ENCODE measurements around the gene TNS4.

The TNS4 gene

GRCh38 chr17:40471846-40472732 lies 29.3 kb downstream of the TNS4 start:
- no peak for DNase-seq

- DNase-seq: no peak
These were observed 30.2 kb downstream of the TNS4 start for GRCh38 chr17:40470932-40471828.

- DNase-seq: no peak
These were observed 31.4 kb downstream of the TNS4 start for GRCh38 chr17:40469805-40470675.

GRCh38 chr17:40468560-40468959 lies 32.9 kb downstream of the TNS4 start:
- DNase-seq: no peak

GRCh38 chr17:40467281-40467867 lies 34.0 kb downstream of the TNS4 start:
- no peak for DNase-seq

- DNase-seq: no peak
These were observed 35.0 kb downstream of the TNS4 start for GRCh38 chr17:40466298-40466971.

GRCh38 chr17:40464392-40464855 lies 37.0 kb downstream of the TNS4 start:
- no peak for DNase-seq

- DNase-seq: no peak
These were observed 38.3 kb downstream of the TNS4 start for GRCh38 chr17:40463122-40463550.

GRCh38 chr17:40462343-40463121 lies 38.9 kb downstream of the TNS4 start:
- no peak for DNase-seq

- no peak for DNase-seq
These were observed 39.6 kb downstream of the TNS4 start for GRCh38 chr17:40461732-40462342.

GRCh38 chr17:40460968-40461731 lies 40.3 kb downstream of the TNS4 start:
- no peak for DNase-seq

GRCh38 chr17:40460604-40460967 lies 40.8 kb downstream of the TNS4 start:
- no peak for DNase-seq

- DNase-seq: no peak
These were observed 41.5 kb downstream of the TNS4 start for GRCh38 chr17:40459636-40460603.

GRCh38 chr17:40458851-40459482 lies 42.5 kb downstream of the TNS4 start:
- no peak for DNase-seq

- DNase-seq: no peak
These were observed 43.2 kb downstream of the TNS4 start for GRCh38 chr17:40457964-40458791.

GRCh38 chr17:40457369-40457768 lies 44.1 kb downstream of the TNS4 start:
- DNase-seq: no peak

Measured in central memory CD4-positive, alpha-beta T cell (primary cell).